ENCODE measurements around the gene SH3BP2.

SH3BP2 gene

GRCh38 chr4:2765832-2766526 is 26.9 kb upstream of the SH3BP2 start:
- TF ChIP-seq MYC (IDR thresholded peaks at IDR 0.05; ENCODE audit: low read depth, low read length): no peak
- no peak for TF ChIP-seq MAX (IDR thresholded peaks at IDR 0.05; ENCODE audit: low read depth, low read length)
- no peak for TF ChIP-seq POLR2A (IDR thresholded peaks at IDR 0.05; ENCODE audit: extremely low read depth, insufficient read length)
- no peak for TF ChIP-seq CTCF (IDR thresholded peaks at IDR 0.05; ENCODE audit: low read depth, low read length)
- DNase-seq (ENCODE audit: low read depth): no peak
- no peak overlapping the region for H3K4me3 ChIP-seq (ENCODE audit: low read depth, low read length)

GRCh38 chr4:2767046-2767704 is 25.7 kb upstream of the SH3BP2 start:
- no peak for DNase-seq (ENCODE audit: low read depth)

GRCh38 chr4:2767705-2768074 is 25.2 kb upstream of the SH3BP2 start:
- DNase-seq (ENCODE audit: low read depth): no peak
- TF ChIP-seq POLR2A (IDR thresholded peaks at IDR 0.05; ENCODE audit: extremely low read depth, insufficient read length) (no peak), MYC (IDR thresholded peaks at IDR 0.05; ENCODE audit: low read depth, low read length) (no peak), CTCF (IDR thresholded peaks at IDR 0.05; ENCODE audit: low read depth, low read length) (no peak), MAX (IDR thresholded peaks at IDR 0.05; ENCODE audit: low read depth, low read length) (no peak)
- no peak overlapping the region for H3K4me3 ChIP-seq (ENCODE audit: low read depth, low read length)

More at GRCh38 chr4:2767046-2767704, 25.7 kb upstream of the SH3BP2 start:
- TF ChIP-seq POLR2A (IDR thresholded peaks at IDR 0.05; ENCODE audit: extremely low read depth, insufficient read length): no peak
- no peak for TF ChIP-seq MYC (IDR thresholded peaks at IDR 0.05; ENCODE audit: low read depth, low read length)
- no peak for TF ChIP-seq CTCF (IDR thresholded peaks at IDR 0.05; ENCODE audit: low read depth, low read length)
- TF ChIP-seq MAX (IDR thresholded peaks at IDR 0.05; ENCODE audit: low read depth, low read length): no peak
- H3K4me3 ChIP-seq (ENCODE audit: low read depth, low read length): no peak overlapping the region

- no peak for DNase-seq (ENCODE audit: low read depth)
- no peak overlapping the region for H3K4me3 ChIP-seq (ENCODE audit: low read depth, low read length)
- TF ChIP-seq POLR2A (IDR thresholded peaks at IDR 0.05; ENCODE audit: extremely low read depth, insufficient read length): no peak
- TF ChIP-seq MAX (IDR thresholded peaks at IDR 0.05; ENCODE audit: low read depth, low read length): no peak
- no peak for TF ChIP-seq CTCF (IDR thresholded peaks at IDR 0.05; ENCODE audit: low read depth, low read length)
- TF ChIP-seq MYC (IDR thresholded peaks at IDR 0.05; ENCODE audit: low read depth, low read length): no peak
Measured at GRCh38 chr4:2768124-2768523, 24.8 kb upstream of the SH3BP2 start.

- no peak overlapping the region for H3K4me3 ChIP-seq (ENCODE audit: low read depth, low read length)
- TF ChIP-seq POLR2A (IDR thresholded peaks at IDR 0.05; ENCODE audit: extremely low read depth, insufficient read length): no peak
- TF ChIP-seq CTCF (IDR thresholded peaks at IDR 0.05; ENCODE audit: low read depth, low read length): no peak
- no peak for TF ChIP-seq MYC (IDR thresholded peaks at IDR 0.05; ENCODE audit: low read depth, low read length)
- TF ChIP-seq MAX (IDR thresholded peaks at IDR 0.05; ENCODE audit: low read depth, low read length): no peak
- DNase-seq (ENCODE audit: low read depth): no peak
Measured at GRCh38 chr4:2768921-2769336, 24.0 kb upstream of the SH3BP2 start.

All from NB4 (cell line).